Stimulated activated CD4-positive, alpha-beta T cell treated with anti-CD3 and anti-CD28 coated beads, Interleukin-2, amount 100 ng/mL, for 24 hours (primary cell): ENCODE data around the gene METTL4.

Experiments used
- DNase-seq, 2 donors: peaks; one replicate each; pipeline ENCODE4 v3.0.0-alpha.2; 2020

The METTL4 gene

GRCh38 chr18:2571200-2572170 is at the start of gene METTL4, which contains the start of gene NDC80:
Gene METTL4, minus strand, starts transcription at chr18:2571505. Its CDS starts 4,289 bp downstream, at chr18:2567216.
Gene NDC80, plus strand, starts transcription at chr18:2571557. Its CDS starts 1,429 bp downstream, at chr18:2572986.
- peak; percentile 84 to 87 for DNase-seq

GRCh38 chr18:2618009-2618408 is 46.7 kb upstream of the METTL4 start:
- no peak for DNase-seq

- no peak for DNase-seq
These were observed 46.2 kb upstream of the METTL4 start for GRCh38 chr18:2617401-2617998.

- DNase-seq = no peak
These were observed 41.7 kb upstream of the METTL4 start for GRCh38 chr18:2612996-2613395.

GRCh38 chr18:2610549-2610948 is 39.2 kb upstream of the METTL4 start:
- DNase-seq = no peak

- DNase-seq = no peak
These were observed 38.3 kb upstream of the METTL4 start for GRCh38 chr18:2609604-2610003.

GRCh38 chr18:2606335-2606734 is 35.0 kb upstream of the METTL4 start:
- no peak for DNase-seq

GRCh38 chr18:2602844-2603243 is 31.5 kb upstream of the METTL4 start:
- no peak for DNase-seq

GRCh38 chr18:2597639-2598038 is 26.3 kb upstream of the METTL4 start:
- no peak for DNase-seq

GRCh38 chr18:2590303-2590702 is 19.0 kb upstream of the METTL4 start:
- no peak for DNase-seq

- DNase-seq = no peak
These were observed 18.2 kb upstream of the METTL4 start for GRCh38 chr18:2589345-2590068.

- DNase-seq = no peak
These were observed 17.5 kb upstream of the METTL4 start for GRCh38 chr18:2588666-2589344.

- DNase-seq = no peak
These were observed 16.5 kb upstream of the METTL4 start for GRCh38 chr18:2587788-2588187.

- DNase-seq = no peak
These were observed 2.1 kb upstream of the METTL4 start for GRCh38 chr18:2573408-2573807.

- DNase-seq = no peak
These were observed 1.6 kb upstream of the METTL4 start for GRCh38 chr18:2572892-2573291.

- DNase-seq = no peak
These were observed 865 bp upstream of the METTL4 start for GRCh38 chr18:2572171-2572569.

- peak; percentile 62 to 68 for DNase-seq
These were observed 519 bp downstream of the METTL4 start for GRCh38 chr18:2570772-2571199.

GRCh38 chr18:2569338-2570207 is 1.7 kb downstream of the METTL4 start:
- DNase-seq = no peak

- no peak for DNase-seq
These were observed 2.7 kb downstream of the METTL4 start for GRCh38 chr18:2568605-2569004.

- DNase-seq = no peak
These were observed 3.2 kb downstream of the METTL4 start for GRCh38 chr18:2568129-2568528.

- no peak for DNase-seq
These were observed 6.9 kb downstream of the METTL4 start for GRCh38 chr18:2564373-2564772.

GRCh38 chr18:2559249-2559648 is 12.1 kb downstream of the METTL4 start:
- DNase-seq = no peak
